IMR-90 (cell line): ENCODE results near the gene RSPH9.

Experiments
- POLR2A ChIP-seq: IDR thresholded peaks from 2 replicates; pipeline ENCODE4 v1.6.1; 2012; ENCODE audit warnings: mild to moderate bottlenecking, low read depth, low read length
- TF ChIP-seq, protein P1 (sequence below): conservative IDR thresholded peaks from 2 replicates; pipeline ENCODE4 v1.5.1; 2012; ENCODE audit warnings: mild to moderate bottlenecking, low read depth, low read length, improper control_type of control experiment

DNA sequence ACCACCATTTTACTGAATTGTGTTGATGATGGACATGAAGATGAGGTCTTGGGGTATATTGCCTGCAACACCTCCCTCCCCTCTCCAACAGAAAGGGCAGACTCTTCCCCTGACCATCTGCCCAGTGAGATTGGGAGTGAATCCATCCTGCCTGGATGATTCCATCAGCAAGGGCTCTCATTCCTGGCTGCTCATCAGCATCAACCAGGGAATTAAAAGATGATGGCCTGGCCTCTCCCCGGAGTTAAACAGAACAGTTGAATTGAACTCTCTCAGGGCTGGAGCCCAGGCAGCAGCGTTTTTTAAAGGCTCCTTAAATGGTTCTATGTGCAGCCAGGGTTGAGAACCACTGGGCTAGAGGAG lies 57.3 kb downstream of the RSPH9 start:
- TF ChIP-seq, protein P1, sequence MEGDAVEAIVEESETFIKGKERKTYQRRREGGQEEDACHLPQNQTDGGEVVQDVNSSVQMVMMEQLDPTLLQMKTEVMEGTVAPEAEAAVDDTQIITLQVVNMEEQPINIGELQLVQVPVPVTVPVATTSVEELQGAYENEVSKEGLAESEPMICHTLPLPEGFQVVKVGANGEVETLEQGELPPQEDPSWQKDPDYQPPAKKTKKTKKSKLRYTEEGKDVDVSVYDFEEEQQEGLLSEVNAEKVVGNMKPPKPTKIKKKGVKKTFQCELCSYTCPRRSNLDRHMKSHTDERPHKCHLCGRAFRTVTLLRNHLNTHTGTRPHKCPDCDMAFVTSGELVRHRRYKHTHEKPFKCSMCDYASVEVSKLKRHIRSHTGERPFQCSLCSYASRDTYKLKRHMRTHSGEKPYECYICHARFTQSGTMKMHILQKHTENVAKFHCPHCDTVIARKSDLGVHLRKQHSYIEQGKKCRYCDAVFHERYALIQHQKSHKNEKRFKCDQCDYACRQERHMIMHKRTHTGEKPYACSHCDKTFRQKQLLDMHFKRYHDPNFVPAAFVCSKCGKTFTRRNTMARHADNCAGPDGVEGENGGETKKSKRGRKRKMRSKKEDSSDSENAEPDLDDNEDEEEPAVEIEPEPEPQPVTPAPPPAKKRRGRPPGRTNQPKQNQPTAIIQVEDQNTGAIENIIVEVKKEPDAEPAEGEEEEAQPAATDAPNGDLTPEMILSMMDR, result no peak
- no peak for TF ChIP-seq POLR2A
